ENCODE results near the gene IL33.

Gene IL33

GRCh38 chr9:6184749-6185645 is 30.6 kb upstream of the IL33 start:
- no peak for TF ChIP-seq CTCF (IDR thresholded peaks at IDR 0.05; ENCODE audit: low read depth, low read length)
- DNase-seq: no peak
- no peaks in the 10 kb centered on the region for H3K27me3 ChIP-seq (ENCODE audit: insufficient read depth, low read depth, severe bottlenecking)
- no peak overlapping the region for H3K27ac ChIP-seq
- H3K36me3 ChIP-seq: no peaks in the 10 kb centered on the region
- H3K9me3 ChIP-seq (ENCODE audit: severe bottlenecking): no peaks in the 10 kb centered on the region
- H3K4me3 ChIP-seq (ENCODE audit: low read depth, low read length): no peak overlapping the region

- TF ChIP-seq CTCF (IDR thresholded peaks at IDR 0.05; ENCODE audit: low read depth, low read length): no peak
- H3K4me3 ChIP-seq (ENCODE audit: low read depth, low read length): no peak overlapping the region
- DNase-seq: no peak
- H3K27ac ChIP-seq: no peak overlapping the region
- H3K9me3 ChIP-seq (ENCODE audit: severe bottlenecking): no peaks in the 10 kb centered on the region
- H3K27me3 ChIP-seq (ENCODE audit: insufficient read depth, low read depth, severe bottlenecking): no peaks in the 10 kb centered on the region
- H3K36me3 ChIP-seq: no peaks in the 10 kb centered on the region
Measured at GRCh38 chr9:6186691-6187090, 28.9 kb upstream of the IL33 start.

GRCh38 chr9:6187272-6187671 is 28.3 kb upstream of the IL33 start:
- no peak for DNase-seq
- no peaks in the 10 kb centered on the region for H3K36me3 ChIP-seq

GRCh38 chr9:6188466-6188865 is 27.1 kb upstream of the IL33 start:
- Histone ChIP-seq H3K4me3 (ENCODE audit: low read depth, low read length) (no peak overlapping the region), H3K9me3 (ENCODE audit: severe bottlenecking) (no peaks in the 10 kb centered on the region), H3K27ac (no peak overlapping the region), H3K27me3 (ENCODE audit: insufficient read depth, low read depth, severe bottlenecking) (peaks cover 2% of the 10 kb centered on the region), H3K36me3 (no peaks in the 10 kb centered on the region)
- DNase-seq: no peak
- no peak for TF ChIP-seq CTCF (IDR thresholded peaks at IDR 0.05; ENCODE audit: low read depth, low read length)

More at GRCh38 chr9:6187272-6187671, 28.3 kb upstream of the IL33 start:
- H3K4me3 ChIP-seq (ENCODE audit: low read depth, low read length): no peak overlapping the region
- H3K9me3 ChIP-seq (ENCODE audit: severe bottlenecking): no peaks in the 10 kb centered on the region
- TF ChIP-seq CTCF (IDR thresholded peaks at IDR 0.05; ENCODE audit: low read depth, low read length): no peak
- peaks cover under 1% of the 10 kb centered on the region for H3K27me3 ChIP-seq (ENCODE audit: insufficient read depth, low read depth, severe bottlenecking)
- no peak overlapping the region for H3K27ac ChIP-seq

- Histone ChIP-seq H3K36me3 (no peaks in the 10 kb centered on the region), H3K27me3 (ENCODE audit: insufficient read depth, low read depth, severe bottlenecking) (peaks cover 2% of the 10 kb centered on the region), H3K9me3 (ENCODE audit: severe bottlenecking) (no peaks in the 10 kb centered on the region), H3K4me3 (ENCODE audit: low read depth, low read length) (no peak overlapping the region), H3K27ac (no peak overlapping the region)
- DNase-seq: no peak
- TF ChIP-seq CTCF (IDR thresholded peaks at IDR 0.05; ENCODE audit: low read depth, low read length): no peak
Measured at GRCh38 chr9:6188906-6189305, 26.7 kb upstream of the IL33 start.

Measured in WERI-Rb-1 (cell line).